ENCODE data around the gene ZCRB1.

DNA sequence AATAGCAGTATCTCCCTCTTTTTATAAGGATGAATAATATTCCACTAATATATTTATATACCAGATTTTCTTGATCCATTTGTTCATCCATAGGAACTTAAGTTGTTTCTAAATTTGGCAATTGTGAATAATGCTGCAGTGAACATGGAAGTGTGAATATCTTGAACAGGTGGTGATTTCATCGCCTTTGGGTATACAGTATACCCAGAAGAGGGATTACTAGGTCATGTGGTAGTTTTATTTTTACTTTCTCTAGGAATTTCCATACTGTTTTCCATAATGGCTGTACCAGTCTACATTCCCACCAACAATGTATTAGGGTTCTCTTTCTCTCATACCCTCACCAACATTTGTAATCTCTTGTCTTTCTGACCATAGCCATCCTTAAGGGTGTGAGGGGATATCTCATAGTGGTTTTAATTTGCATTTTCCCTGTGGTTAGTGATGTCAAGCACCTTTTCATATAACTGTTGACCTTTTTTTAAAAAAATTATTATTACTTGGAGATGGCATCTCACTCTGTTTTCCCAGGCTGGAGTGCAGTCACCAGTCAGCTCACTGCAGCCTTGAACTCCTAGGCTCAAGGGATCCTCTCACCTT, 20.6 kb upstream of the ZCRB1 start:
- no peak for TF ChIP-seq POLR2A (IDR thresholded peaks at IDR 0.05; ENCODE audit: low read depth)
- TF ChIP-seq, protein P1, sequence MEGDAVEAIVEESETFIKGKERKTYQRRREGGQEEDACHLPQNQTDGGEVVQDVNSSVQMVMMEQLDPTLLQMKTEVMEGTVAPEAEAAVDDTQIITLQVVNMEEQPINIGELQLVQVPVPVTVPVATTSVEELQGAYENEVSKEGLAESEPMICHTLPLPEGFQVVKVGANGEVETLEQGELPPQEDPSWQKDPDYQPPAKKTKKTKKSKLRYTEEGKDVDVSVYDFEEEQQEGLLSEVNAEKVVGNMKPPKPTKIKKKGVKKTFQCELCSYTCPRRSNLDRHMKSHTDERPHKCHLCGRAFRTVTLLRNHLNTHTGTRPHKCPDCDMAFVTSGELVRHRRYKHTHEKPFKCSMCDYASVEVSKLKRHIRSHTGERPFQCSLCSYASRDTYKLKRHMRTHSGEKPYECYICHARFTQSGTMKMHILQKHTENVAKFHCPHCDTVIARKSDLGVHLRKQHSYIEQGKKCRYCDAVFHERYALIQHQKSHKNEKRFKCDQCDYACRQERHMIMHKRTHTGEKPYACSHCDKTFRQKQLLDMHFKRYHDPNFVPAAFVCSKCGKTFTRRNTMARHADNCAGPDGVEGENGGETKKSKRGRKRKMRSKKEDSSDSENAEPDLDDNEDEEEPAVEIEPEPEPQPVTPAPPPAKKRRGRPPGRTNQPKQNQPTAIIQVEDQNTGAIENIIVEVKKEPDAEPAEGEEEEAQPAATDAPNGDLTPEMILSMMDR (IDR thresholded peaks at IDR 0.05) = no peak

All from esophagus muscularis mucosa (tissue), 3 donors.